Smooth muscle cell of the brain vasculature (primary cell): Measurements from ENCODE around the gene VARS2.
"Not testable (repeated sequence)": the region's sequence is repeated elsewhere in the genome, so short reads cannot be mapped to it uniquely, and the experiment has no call there.

ENCODE experiments used
- DNase-seq: peaks from one replicate; pipeline ENCODE4 v3.0.0-alpha.2; 2012; ENCODE audit warnings: low read depth, low spot score

Gene VARS2

GRCh38 chr6:30914076-30914853, at the start of gene VARS2:
VARS2 (plus strand) TSS chr6:30914238; CDS start chr6:30914837, 599 bp downstream.
- no peak for DNase-seq

GRCh38 chr6:30864325-30864724, 49.7 kb upstream of the VARS2 start:
- no peak for DNase-seq

- DNase-seq, result not testable (repeated sequence)
Observed at GRCh38 chr6:30869241-30869749, 44.7 kb upstream of the VARS2 start.

- no peak for DNase-seq
Observed at GRCh38 chr6:30870546-30870945, 43.5 kb upstream of the VARS2 start.

- DNase-seq, result no peak
Observed at GRCh38 chr6:30871592-30872183, 42.4 kb upstream of the VARS2 start.

- DNase-seq, result no peak
Observed at GRCh38 chr6:30873137-30873640, 40.8 kb upstream of the VARS2 start.

- DNase-seq, result not testable (repeated sequence)
Observed at GRCh38 chr6:30873795-30874194, 40.2 kb upstream of the VARS2 start.

- no peak for DNase-seq
Observed at GRCh38 chr6:30875244-30876038, 38.6 kb upstream of the VARS2 start.

- DNase-seq, result no peak
Observed at GRCh38 chr6:30876039-30876730, 37.9 kb upstream of the VARS2 start.

GRCh38 chr6:30877419-30878262, 36.4 kb upstream of the VARS2 start:
- peak; percentile 78 for DNase-seq

- DNase-seq, result no peak
Observed at GRCh38 chr6:30879684-30880427, 34.2 kb upstream of the VARS2 start.

GRCh38 chr6:30880698-30881252, 33.3 kb upstream of the VARS2 start:
- DNase-seq, result no peak

GRCh38 chr6:30881392-30882203, 32.4 kb upstream of the VARS2 start:
- no peak for DNase-seq

GRCh38 chr6:30882204-30882758, 31.8 kb upstream of the VARS2 start:
- no peak for DNase-seq

GRCh38 chr6:30882759-30883684, 31.0 kb upstream of the VARS2 start:
- DNase-seq, result no peak

- no peak for DNase-seq
Observed at GRCh38 chr6:30883685-30884520, 30.1 kb upstream of the VARS2 start, which contains the start of gene DDR1. DDR1 (plus strand) TSS chr6:30884519; CDS start chr6:30888730, 4,211 bp downstream.
